Prostate gland (tissue), 2 donors: ENCODE data around the gene MAPKBP1. TPM values are rescaled to one million over a fixed set of nuclear protein-coding genes. Genes with fewer than 3 reads are reported as not detected.
"Not testable (repeated sequence)": the region's sequence is repeated elsewhere in the genome, so short reads cannot be mapped to it uniquely, and the experiment has no call there.

Source experiments
- DNase-seq: peaks from one replicate; pipeline ENCODE4 v3.0.0-alpha.2; 2019; ENCODE audit warnings: low spot score
- H3K27ac ChIP-seq, 2 donors: fragments of 200-600 bp; sonication (generic); 2 replicates each; pipeline ENCODE4 v1.5.1; 2017 to 2019
- H3K27me3 ChIP-seq: fragments of 200-600 bp; sonication (generic); replicated peaks from 2 replicates; pipeline ENCODE4 v1.5.1; 2019; ENCODE audit not compliant: insufficient read depth
- H3K36me3 ChIP-seq, 2 donors: fragments of 200-600 bp; sonication (generic); 1 replicate in 1 of 2; 2 replicates in 1 of 2; pipeline versions ENCODE4 v1.5.1 to v1.8.1; 2017 to 2019
- H3K4me1 ChIP-seq: fragments of 200-600 bp; sonication (generic); replicated peaks from 2 replicates; pipeline ENCODE4 v1.5.1; 2019
- H3K4me3 ChIP-seq, 2 donors: fragments of 200-600 bp; sonication (generic); 2 replicates each; pipeline ENCODE4 v1.5.1; 2017 to 2019
- H3K9me3 ChIP-seq: fragments of 200-600 bp; sonication (generic); 2 replicates; pipeline ENCODE4 v1.5.1; 2017
- POLR2A ChIP-seq: fragments of 450-650 bp; IDR thresholded peaks from one replicate; pipeline ENCODE4 v1.6.1; 2016; ENCODE audit warnings: antibody characterized with exemption, mild to moderate bottlenecking
- POLR2AphosphoS5 ChIP-seq: sonication (generic); formaldehyde crosslinking; IDR thresholded peaks from one replicate; pipeline ENCODE4 v1.6.1; 2017; ENCODE audit warnings: antibody characterized with exemption
- WGBS: methylation state at CpG from one replicate; pipeline ENCODE4 v1.1.5; 2018; 5-methylcytosine and 5-hydroxymethylcytosine counted together
- intact Hi-C: fragments of 100-400 bp; cut with DNase I; formaldehyde crosslinking; loops from one replicate; pipeline ENCODE4 v1.14.2; 2022
- total RNA-seq, 2 donors: library from RNA; depleted of rRNA; stranded (reverse); fragments of >200 nt; gene quantifications; one replicate each; pipeline ENCODE4 v1.1.0, GENCODE V29; 2016
- TF ChIP-seq, protein P1 (sequence below), 4 experiments: fragments of 200-600 bp in 2 of 4; fragments of 450-650 bp in 2 of 4; sonication (generic) in 2 of 4; IDR thresholded peaks; 1 replicate in 3 of 4; 2 replicates in 1 of 4; pipeline ENCODE4 v1.5.1; 2016 to 2019; ENCODE audit warnings: antibody characterized with exemption in 4 of 4, mild to moderate bottlenecking in 2 of 4, moderate library complexity in 2 of 4

The MAPKBP1 gene
- total RNA-seq = 10 to 100 TPM; 17.4 to 62.8 TPM

DNA sequence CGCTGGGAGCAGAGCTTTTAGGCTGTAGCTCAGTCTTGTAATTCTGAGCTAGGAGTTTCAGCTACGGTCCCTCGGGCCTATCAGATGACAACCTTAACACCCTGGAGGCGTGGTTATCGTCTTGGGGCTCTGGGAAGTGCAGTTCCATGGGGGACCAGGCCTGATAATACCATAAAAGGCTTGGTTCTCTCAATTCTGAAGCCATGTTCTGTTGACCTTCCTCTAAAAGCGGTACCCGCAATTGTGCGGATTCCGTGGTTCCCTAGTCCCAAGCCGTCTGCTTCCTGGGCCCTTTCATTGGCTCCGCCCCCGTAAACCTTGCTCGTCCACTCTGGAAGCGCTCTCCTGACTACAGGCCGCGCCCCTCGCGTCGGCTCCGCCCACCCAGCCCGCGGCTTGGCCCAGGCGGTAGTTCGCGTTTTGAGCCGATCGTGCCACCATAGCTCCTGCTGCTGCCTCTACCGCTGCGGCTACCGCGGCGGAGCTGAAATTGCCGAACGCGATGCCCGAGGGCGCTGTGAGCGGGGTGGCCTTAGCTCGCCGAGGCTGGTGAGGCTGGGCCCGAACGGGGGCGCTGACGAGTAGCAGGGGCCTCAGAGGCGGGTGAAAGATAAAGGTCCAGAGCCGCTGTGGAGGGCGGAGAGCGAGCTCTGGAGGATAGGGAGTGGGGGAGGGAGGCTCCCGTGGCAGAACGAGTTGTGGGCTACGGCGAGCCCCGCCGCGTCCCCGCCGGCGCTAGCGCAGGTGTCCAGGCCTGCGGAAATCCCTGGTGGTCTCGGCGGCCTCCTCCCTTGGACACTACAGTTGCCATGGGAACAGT, at the start of gene MAPKBP1:
TSS of gene MAPKBP1 (plus strand) at position 423 of the 820 bp plus-strand sequence. CDS start 792 bp downstream, outside the sequence.
- H3K36me3 ChIP-seq = no peaks in the 10 kb centered on the region
- TF ChIP-seq POLR2AphosphoS5 = peak; percentile 99
- TF ChIP-seq POLR2A = peak; percentile 77
- TF ChIP-seq, protein P1, sequence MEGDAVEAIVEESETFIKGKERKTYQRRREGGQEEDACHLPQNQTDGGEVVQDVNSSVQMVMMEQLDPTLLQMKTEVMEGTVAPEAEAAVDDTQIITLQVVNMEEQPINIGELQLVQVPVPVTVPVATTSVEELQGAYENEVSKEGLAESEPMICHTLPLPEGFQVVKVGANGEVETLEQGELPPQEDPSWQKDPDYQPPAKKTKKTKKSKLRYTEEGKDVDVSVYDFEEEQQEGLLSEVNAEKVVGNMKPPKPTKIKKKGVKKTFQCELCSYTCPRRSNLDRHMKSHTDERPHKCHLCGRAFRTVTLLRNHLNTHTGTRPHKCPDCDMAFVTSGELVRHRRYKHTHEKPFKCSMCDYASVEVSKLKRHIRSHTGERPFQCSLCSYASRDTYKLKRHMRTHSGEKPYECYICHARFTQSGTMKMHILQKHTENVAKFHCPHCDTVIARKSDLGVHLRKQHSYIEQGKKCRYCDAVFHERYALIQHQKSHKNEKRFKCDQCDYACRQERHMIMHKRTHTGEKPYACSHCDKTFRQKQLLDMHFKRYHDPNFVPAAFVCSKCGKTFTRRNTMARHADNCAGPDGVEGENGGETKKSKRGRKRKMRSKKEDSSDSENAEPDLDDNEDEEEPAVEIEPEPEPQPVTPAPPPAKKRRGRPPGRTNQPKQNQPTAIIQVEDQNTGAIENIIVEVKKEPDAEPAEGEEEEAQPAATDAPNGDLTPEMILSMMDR (IDR thresholded peaks at IDR 0.05) = peak; percentile 31 to 77 (median 62)
- H3K4me1 ChIP-seq = no peaks in the 10 kb centered on the region
- H3K27ac ChIP-seq = peak within 1 kb of the TSS; percentile 77
- no peaks in the 10 kb centered on the region for H3K9me3 ChIP-seq
- 1% methylated on average over 54 of the region's 62 CpGs for whole genome bisulfite sequencing
- peak within 1 kb of the TSS; percentile 58 to 73 for H3K4me3 ChIP-seq
- intact Hi-C loops = loop anchor here (1.0 to 10.0 kb wide), 3 partner anchors 37 to 131 kb away; partner anchors contain the start of gene JMJD7
- H3K27me3 ChIP-seq = no peaks in the 10 kb centered on the region
- peak; percentile 97 for DNase-seq

GRCh38 chr15:41727143-41727542, 47.1 kb upstream of the MAPKBP1 start:
- WGBS = 85% methylated on average over 3 of the region's 3 CpGs
- TF ChIP-seq POLR2A (no peak), POLR2AphosphoS5 (no peak)
- TF ChIP-seq, protein P1 (IDR thresholded peaks at IDR 0.05) = no peak
- DNase-seq = no peak
- Histone ChIP-seq H3K27ac (no peak overlapping the region), H3K4me1 (no peaks in the 10 kb centered on the region), H3K36me3 (no peaks in the 10 kb centered on the region), H3K27me3 (no peaks in the 10 kb centered on the region), H3K4me3 (no peak overlapping the region), H3K9me3 (no peaks in the 10 kb centered on the region)
- intact Hi-C loops = no loop called here

DNA sequence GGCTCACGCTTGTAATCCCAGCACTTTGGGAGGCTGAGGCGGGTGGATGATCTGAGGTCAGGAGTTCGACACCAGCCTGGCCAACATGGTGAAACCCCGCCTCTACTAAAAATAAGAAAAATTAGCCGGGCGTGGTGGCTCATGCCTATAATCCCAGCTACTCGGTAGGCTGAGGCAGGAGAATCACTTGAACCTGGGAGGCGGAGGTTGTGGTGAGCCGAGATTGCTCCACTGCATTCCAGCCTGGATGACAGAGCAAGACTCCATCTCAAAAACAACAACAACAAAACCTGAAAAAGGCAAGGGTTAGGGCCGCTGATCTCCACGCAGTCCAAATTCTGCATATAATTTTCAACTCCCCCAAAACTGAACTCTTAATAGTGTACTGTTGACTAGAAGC, 46.2 kb upstream of the MAPKBP1 start:
- 95% methylated on average over 11 of the region's 11 CpGs for WGBS
- H3K36me3 ChIP-seq, intact Hi-C loops: not testable (repeated sequence)

DNA sequence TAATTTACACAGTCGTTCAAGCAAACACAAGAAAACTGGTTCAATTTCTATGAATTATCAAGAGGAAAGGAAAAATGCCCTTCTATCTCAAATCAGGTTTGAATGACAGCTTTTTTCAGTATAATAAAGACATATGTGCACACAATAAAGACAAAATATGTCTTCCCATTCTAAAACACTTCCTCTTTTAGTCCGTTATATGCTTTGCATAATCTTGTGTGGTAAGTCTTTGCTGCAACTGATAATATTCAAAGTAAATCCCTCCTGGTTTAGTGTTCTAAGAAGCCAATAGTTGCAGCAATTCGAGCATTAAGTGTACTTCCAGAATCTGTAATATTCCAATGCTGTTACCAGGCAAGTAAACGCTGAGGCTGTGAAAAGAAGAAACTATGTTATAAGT, 43.7 kb upstream of the MAPKBP1 start:
- Histone ChIP-seq H3K4me1 (no peaks in the 10 kb centered on the region), H3K36me3 (no peaks in the 10 kb centered on the region), H3K27me3 (no peaks in the 10 kb centered on the region), H3K27ac (no peak overlapping the region), H3K4me3 (no peak overlapping the region), H3K9me3 (no peaks in the 10 kb centered on the region)
- intact Hi-C loops = no loop called here
- TF ChIP-seq, protein P1 (IDR thresholded peaks at IDR 0.05) = no peak
- no peak for TF ChIP-seq POLR2AphosphoS5
- no peak for TF ChIP-seq POLR2A
- DNase-seq = no peak
- WGBS = 66% methylated on average over 4 of the region's 4 CpGs

More for the DNA sequence above, 46.2 kb upstream of the MAPKBP1 start:
- H3K27me3 ChIP-seq, DNase-seq, H3K4me3 ChIP-seq, H3K27ac ChIP-seq, H3K9me3 ChIP-seq, H3K4me1 ChIP-seq: not testable (repeated sequence)

DNA sequence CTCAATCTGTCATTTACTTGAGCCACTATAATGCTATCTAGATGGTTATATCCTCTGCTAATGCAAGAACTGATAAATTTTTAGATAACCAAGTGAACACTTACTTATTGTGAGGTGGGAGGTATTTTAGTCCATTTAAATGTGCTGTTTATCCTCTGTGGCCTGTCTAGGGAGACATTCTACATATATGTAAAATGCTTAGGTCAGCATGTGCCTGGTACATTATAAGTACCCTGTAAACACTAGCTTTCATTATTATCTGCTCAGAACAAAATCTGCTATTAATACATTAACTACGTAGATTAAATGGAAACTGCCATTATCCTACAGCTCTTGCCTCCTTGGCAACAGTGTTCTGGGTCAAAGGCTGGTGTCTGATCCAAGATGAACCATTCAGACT, 41.8 kb upstream of the MAPKBP1 start:
- 81% methylated on average over 1 of the region's 1 CpG for WGBS
- Histone ChIP-seq H3K4me1 (no peaks in the 10 kb centered on the region), H3K36me3 (peaks cover 7 to 12% of the 10 kb centered on the region in 2 donors), H3K27ac (no peak overlapping the region), H3K4me3 (no peak overlapping the region), H3K27me3 (no peaks in the 10 kb centered on the region), H3K9me3 (no peaks in the 10 kb centered on the region)
- DNase-seq = no peak
- intact Hi-C loops = no loop called here
- TF ChIP-seq, protein P1 (IDR thresholded peaks at IDR 0.05) = no peak
- TF ChIP-seq POLR2A = no peak
- TF ChIP-seq POLR2AphosphoS5 = no peak
